WERI-Rb-1 (cell line): ENCODE results near the gene TIMP3.

Experiments
- DNase-seq: peaks from one replicate; pipeline ENCODE4 v3.0.0-alpha.2; 2020
- H3K27ac ChIP-seq: fragments of 250-450 bp; sonication (Bioruptor Pico); 2 replicates; pipeline ENCODE4 v1.5.1; 2020; ENCODE audit warnings: mild to moderate bottlenecking, moderate library complexity
- H3K27me3 ChIP-seq: fragments of 250-450 bp; sonication (Bioruptor Pico); 2 replicates; pipeline ENCODE4 v1.5.1; 2021; ENCODE audit warnings: mild to moderate bottlenecking, low read depth, moderate library complexity; ENCODE audit not compliant: insufficient read depth, severe bottlenecking
- H3K36me3 ChIP-seq: fragments of 250-450 bp; sonication (Bioruptor Pico); 2 replicates; pipeline ENCODE4 v1.5.1; 2020; ENCODE audit warnings: mild to moderate bottlenecking, moderate library complexity
- H3K4me3 ChIP-seq: 2 replicates; pipeline ENCODE4 v1.5.1; 2011; ENCODE audit warnings: low read depth, mild to moderate bottlenecking, control low read depth, low read length
- H3K9me3 ChIP-seq: fragments of 250-450 bp; sonication (Bioruptor Pico); 2 replicates; pipeline ENCODE4 v1.5.1; 2021; ENCODE audit warnings: mild to moderate bottlenecking, moderate library complexity; ENCODE audit not compliant: severe bottlenecking
- TF ChIP-seq, protein P1 (sequence below): IDR thresholded peaks from 2 replicates; pipeline ENCODE4 v1.5.1; 2011; ENCODE audit warnings: low read depth, mild to moderate bottlenecking, control low read depth, inconsistent platforms, low read length

The TIMP3 gene

GRCh38 chr22:32819120-32819519 is 17.6 kb downstream of the TIMP3 start:
- Histone ChIP-seq H3K36me3 (no peaks in the 10 kb centered on the region), H3K9me3 (no peaks in the 10 kb centered on the region), H3K4me3 (no peak overlapping the region), H3K27ac (no peak overlapping the region), H3K27me3 (no peaks in the 10 kb centered on the region)
- DNase-seq, result no peak
- TF ChIP-seq, protein P1, sequence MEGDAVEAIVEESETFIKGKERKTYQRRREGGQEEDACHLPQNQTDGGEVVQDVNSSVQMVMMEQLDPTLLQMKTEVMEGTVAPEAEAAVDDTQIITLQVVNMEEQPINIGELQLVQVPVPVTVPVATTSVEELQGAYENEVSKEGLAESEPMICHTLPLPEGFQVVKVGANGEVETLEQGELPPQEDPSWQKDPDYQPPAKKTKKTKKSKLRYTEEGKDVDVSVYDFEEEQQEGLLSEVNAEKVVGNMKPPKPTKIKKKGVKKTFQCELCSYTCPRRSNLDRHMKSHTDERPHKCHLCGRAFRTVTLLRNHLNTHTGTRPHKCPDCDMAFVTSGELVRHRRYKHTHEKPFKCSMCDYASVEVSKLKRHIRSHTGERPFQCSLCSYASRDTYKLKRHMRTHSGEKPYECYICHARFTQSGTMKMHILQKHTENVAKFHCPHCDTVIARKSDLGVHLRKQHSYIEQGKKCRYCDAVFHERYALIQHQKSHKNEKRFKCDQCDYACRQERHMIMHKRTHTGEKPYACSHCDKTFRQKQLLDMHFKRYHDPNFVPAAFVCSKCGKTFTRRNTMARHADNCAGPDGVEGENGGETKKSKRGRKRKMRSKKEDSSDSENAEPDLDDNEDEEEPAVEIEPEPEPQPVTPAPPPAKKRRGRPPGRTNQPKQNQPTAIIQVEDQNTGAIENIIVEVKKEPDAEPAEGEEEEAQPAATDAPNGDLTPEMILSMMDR, result no peak

DNA sequence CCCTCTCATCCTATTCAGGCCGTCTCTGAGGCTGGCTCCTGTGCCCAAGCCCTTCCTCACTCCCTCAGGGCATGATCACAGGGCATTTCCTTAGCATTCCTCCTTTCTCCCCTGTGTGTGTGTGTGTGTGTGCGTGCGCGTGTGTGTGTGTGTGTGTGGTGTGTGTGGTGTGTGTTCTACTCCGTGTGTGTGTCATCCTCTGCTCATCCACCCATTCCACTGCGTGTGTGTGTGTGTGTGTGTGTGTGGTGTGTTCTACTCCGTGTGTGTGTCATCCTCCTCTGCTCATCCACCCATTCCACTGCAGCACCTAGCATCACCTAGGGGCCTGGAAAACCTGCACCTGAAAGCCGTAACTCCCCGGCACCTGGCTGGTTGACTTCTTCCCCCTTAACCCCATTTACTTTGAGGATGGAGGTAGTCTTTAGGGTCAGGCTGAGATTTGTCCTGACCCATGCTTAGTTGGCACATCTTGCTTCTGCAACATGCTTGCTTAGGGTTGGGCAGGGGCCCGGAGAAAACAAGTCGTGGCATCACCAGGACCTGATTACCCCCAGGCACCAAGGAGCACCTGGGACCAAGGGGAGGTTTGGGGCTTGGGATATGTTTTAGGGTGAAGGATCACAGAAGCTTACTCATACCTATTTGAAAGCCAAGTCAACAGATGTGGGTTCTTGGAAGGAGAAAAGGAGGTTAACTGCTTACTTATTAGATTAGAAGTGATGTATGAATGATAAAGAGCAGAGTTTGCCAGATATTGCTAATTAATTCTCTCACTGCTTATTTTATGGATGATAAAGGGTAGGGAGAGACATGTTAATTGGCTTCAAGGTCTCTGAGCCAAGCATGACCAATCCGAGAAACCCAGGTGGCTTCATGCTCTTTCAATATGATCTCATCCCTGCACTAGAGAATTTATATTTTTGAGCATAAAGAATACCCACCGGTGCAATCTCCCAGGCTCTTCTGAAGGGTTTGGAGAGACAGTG is 18.9 kb downstream of the TIMP3 start:
- no peak overlapping the region for H3K27ac ChIP-seq
- no peaks in the 10 kb centered on the region for H3K36me3 ChIP-seq
- TF ChIP-seq, protein P1, result no peak
- no peak for DNase-seq
- H3K4me3 ChIP-seq, result no peak overlapping the region
- no peaks in the 10 kb centered on the region for H3K27me3 ChIP-seq
- no peaks in the 10 kb centered on the region for H3K9me3 ChIP-seq

- no peaks in the 10 kb centered on the region for H3K36me3 ChIP-seq
- DNase-seq, result no peak
- H3K27ac ChIP-seq, result no peak overlapping the region
- no peaks in the 10 kb centered on the region for H3K9me3 ChIP-seq
- H3K4me3 ChIP-seq, result no peak overlapping the region
- TF ChIP-seq, protein P1, result no peak
- H3K27me3 ChIP-seq, result no peaks in the 10 kb centered on the region
Measured at GRCh38 chr22:32822179-32822877, 20.8 kb downstream of the TIMP3 start.

DNA sequence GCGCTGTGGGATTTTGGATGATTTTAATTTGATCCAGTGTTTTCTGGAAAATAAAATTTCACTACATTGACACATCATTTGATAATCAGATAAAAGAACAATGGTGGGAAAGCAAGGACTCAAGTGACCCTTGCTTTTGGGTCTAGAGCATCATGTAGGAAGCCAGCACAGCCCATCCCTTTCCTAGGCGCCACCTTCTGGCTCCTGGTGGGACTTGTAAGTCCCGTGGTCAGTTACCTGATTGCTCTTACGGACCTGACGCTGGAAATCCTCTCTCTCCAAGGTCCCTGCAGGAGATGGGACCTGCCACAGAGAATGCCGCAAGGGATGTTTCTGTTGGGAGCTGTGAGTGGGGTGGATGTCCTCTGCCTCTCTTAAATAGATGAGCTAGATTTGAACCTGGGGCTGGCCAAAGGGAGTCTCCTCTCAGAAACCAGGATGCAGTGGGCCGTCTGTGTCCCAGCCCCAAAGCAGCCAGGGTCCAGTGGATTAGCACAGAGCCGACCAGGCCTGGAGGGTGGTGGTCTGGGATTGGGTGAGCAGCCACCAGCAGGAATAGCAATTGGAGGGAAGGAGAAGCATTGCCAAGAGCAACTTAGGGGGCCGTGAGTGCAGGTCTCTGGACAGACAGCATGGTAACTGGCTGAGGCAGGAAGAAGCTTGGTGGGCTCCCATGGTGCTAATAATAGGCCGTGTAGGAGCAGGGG is 21.7 kb downstream of the TIMP3 start:
- DNase-seq, result peak; percentile 78

More for the DNA sequence above, 21.7 kb downstream of the TIMP3 start:
- no peak overlapping the region for H3K27ac ChIP-seq
- TF ChIP-seq, protein P1, result peak; percentile 92
- H3K27me3 ChIP-seq, result no peaks in the 10 kb centered on the region
- no peaks in the 10 kb centered on the region for H3K36me3 ChIP-seq
- H3K9me3 ChIP-seq, result no peaks in the 10 kb centered on the region
- H3K4me3 ChIP-seq, result no peak overlapping the region
